Esophagus muscularis mucosa (tissue), 4 donors: ENCODE results near the gene SIDT2.
"Not testable (repeated sequence)": the region's sequence is repeated elsewhere in the genome, so short reads cannot be mapped to it uniquely, and the experiment has no call there.

Experiments used
- EP300 ChIP-seq: sonication (generic); formaldehyde crosslinking; IDR thresholded peaks from one replicate; pipeline ENCODE4 v1.6.1; 2017; ENCODE audit warnings: antibody characterized with exemption
- POLR2AphosphoS5 ChIP-seq, 2 donors: sonication (generic); formaldehyde crosslinking; IDR thresholded peaks; one replicate each; pipeline ENCODE4 v1.6.1; 2017; ENCODE audit warnings: antibody characterized with exemption in 2 of 2
- TF ChIP-seq, protein P1 (sequence below), 3 experiments: fragments of 200-600 bp in 2 of 3; fragments of 450-650 bp in 1 of 3; sonication (generic) in 2 of 3; IDR thresholded peaks; one replicate each; pipeline ENCODE4 v1.5.1; 2017 to 2019; ENCODE audit warnings: antibody characterized with exemption in 3 of 3, mild to moderate bottlenecking in 2 of 3, moderate library complexity in 1 of 3

DNA sequence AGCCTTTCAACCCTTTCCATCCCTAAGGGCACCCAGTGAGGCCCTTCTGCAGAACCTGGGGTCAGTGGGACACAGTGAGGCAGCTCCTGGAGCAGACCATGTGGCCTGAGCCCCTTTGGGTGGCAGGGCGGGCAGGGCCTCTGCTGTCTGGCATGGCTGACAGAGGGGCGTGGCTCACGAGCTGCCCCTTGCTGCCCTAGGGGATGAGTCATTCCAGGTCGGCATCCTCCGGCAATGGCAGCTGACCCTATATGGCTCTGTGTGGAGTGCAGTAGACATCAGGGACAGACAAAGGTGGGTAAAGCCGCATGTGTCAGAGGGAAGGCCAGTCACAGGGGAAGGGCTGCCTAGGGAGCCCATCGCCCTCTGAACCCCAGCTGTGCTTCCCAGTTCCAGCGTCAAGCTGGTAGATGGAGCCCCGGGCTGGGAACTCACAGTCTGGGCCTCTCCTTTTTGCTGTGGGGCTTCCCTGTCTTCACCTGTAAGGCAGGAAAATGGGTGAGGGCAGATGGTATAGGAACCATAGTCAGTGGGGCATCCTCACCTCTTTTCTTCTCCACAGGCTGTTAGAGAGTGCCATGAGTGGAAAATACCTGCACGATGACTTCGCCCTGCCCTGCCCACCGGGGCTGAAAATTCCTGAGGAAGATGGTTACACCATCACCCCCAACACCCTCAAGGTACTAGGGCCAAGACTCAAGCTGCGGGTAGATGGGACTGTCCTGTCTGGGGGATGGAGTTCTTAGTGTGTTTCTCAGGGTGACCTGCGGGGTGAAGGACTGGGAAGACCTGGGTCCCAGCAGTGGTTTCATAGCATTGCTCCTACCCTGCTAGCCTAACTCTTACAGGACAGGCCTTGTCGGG lies 41.1 kb upstream of the SIDT2 start:
- TF ChIP-seq EP300, result not testable (repeated sequence)
- TF ChIP-seq, protein P1, sequence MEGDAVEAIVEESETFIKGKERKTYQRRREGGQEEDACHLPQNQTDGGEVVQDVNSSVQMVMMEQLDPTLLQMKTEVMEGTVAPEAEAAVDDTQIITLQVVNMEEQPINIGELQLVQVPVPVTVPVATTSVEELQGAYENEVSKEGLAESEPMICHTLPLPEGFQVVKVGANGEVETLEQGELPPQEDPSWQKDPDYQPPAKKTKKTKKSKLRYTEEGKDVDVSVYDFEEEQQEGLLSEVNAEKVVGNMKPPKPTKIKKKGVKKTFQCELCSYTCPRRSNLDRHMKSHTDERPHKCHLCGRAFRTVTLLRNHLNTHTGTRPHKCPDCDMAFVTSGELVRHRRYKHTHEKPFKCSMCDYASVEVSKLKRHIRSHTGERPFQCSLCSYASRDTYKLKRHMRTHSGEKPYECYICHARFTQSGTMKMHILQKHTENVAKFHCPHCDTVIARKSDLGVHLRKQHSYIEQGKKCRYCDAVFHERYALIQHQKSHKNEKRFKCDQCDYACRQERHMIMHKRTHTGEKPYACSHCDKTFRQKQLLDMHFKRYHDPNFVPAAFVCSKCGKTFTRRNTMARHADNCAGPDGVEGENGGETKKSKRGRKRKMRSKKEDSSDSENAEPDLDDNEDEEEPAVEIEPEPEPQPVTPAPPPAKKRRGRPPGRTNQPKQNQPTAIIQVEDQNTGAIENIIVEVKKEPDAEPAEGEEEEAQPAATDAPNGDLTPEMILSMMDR (IDR thresholded peaks at IDR 0.05), result not testable (repeated sequence)
- TF ChIP-seq POLR2AphosphoS5 (IDR thresholded peaks at IDR 0.05), result peak in 1 of 2 donors; percentile 76
